ENCODE results near the gene NMT1. TPM values are rescaled to one million over a fixed set of nuclear protein-coding genes. Genes with fewer than 3 reads are reported as not detected.

NMT1 gene
- total RNA-seq, 1 donor from 2014 or later: 98.8 TPM

GRCh38 chr17:45061606-45062205 lies 589 bp downstream of the NMT1 start:
- peaks cover 4% of the 10 kb centered on the region for H3K36me3 Mint-ChIP-seq
- no peaks in the 10 kb centered on the region for H3K9me3 Mint-ChIP-seq
- peak overlapping the region; percentile 100 for H3K4me3 Mint-ChIP-seq
- peaks cover 9% of the 10 kb centered on the region for H3K4me1 Mint-ChIP-seq (ENCODE audit: unreplicated experiment)
- no peaks in the 10 kb centered on the region for H3K27me3 Mint-ChIP-seq
- no peak for DNase-seq (ENCODE audit: extremely low spot score, unreplicated experiment)
- peak overlapping the region; percentile 98 for H3K27ac Mint-ChIP-seq
- TF ChIP-seq, protein P1, sequence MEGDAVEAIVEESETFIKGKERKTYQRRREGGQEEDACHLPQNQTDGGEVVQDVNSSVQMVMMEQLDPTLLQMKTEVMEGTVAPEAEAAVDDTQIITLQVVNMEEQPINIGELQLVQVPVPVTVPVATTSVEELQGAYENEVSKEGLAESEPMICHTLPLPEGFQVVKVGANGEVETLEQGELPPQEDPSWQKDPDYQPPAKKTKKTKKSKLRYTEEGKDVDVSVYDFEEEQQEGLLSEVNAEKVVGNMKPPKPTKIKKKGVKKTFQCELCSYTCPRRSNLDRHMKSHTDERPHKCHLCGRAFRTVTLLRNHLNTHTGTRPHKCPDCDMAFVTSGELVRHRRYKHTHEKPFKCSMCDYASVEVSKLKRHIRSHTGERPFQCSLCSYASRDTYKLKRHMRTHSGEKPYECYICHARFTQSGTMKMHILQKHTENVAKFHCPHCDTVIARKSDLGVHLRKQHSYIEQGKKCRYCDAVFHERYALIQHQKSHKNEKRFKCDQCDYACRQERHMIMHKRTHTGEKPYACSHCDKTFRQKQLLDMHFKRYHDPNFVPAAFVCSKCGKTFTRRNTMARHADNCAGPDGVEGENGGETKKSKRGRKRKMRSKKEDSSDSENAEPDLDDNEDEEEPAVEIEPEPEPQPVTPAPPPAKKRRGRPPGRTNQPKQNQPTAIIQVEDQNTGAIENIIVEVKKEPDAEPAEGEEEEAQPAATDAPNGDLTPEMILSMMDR (conservative IDR thresholded peaks at IDR 0.05): no peak

- Mint-ChIP-seq H3K4me1 (ENCODE audit: unreplicated experiment) (peaks cover 9% of the 10 kb centered on the region), H3K27ac (no peak overlapping the region), H3K4me3 (peak overlapping the region; percentile 100), H3K36me3 (peaks cover 4% of the 10 kb centered on the region), H3K9me3 (no peaks in the 10 kb centered on the region), H3K27me3 (no peaks in the 10 kb centered on the region)
- no peak for DNase-seq (ENCODE audit: extremely low spot score, unreplicated experiment)
- TF ChIP-seq, protein P1 (conservative IDR thresholded peaks at IDR 0.05): no peak
These were observed 2.1 kb downstream of the NMT1 start for GRCh38 chr17:45063198-45063597.

GRCh38 chr17:45067637-45068036 lies 6.5 kb downstream of the NMT1 start:
- H3K4me3 Mint-ChIP-seq: no peak overlapping the region
- no peaks in the 10 kb centered on the region for H3K27me3 Mint-ChIP-seq
- DNase-seq (ENCODE audit: extremely low spot score, unreplicated experiment): no peak
- peaks cover 4% of the 10 kb centered on the region for H3K4me1 Mint-ChIP-seq (ENCODE audit: unreplicated experiment)
- H3K36me3 Mint-ChIP-seq: peaks cover 11% of the 10 kb centered on the region
- TF ChIP-seq, protein P1 (conservative IDR thresholded peaks at IDR 0.05): no peak
- peak overlapping the region; percentile 34 for H3K27ac Mint-ChIP-seq
- H3K9me3 Mint-ChIP-seq: no peaks in the 10 kb centered on the region

DNA sequence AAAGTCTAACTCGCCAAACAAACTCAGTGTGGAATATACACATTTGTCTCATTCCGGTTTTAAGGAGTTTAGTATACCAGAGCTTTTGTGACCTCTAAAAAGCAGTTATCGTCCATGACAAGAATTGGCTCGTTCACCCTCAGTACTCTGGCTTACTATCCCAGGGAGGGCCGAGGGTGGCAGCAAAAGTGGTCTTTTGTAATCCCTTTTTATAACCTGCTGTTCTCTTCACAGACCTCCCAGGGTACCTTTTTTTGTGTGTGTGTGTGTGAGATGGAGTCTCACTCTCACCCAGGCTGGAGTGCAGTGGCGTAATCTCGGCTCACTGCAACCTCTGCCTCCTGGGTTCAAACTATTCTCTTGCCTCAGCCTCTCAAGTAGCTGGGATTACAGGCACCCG lies 8.9 kb downstream of the NMT1 start:
- no peaks in the 10 kb centered on the region for H3K27me3 Mint-ChIP-seq
- H3K36me3 Mint-ChIP-seq: peaks cover 16% of the 10 kb centered on the region
- H3K4me3 Mint-ChIP-seq: no peak overlapping the region
- H3K4me1 Mint-ChIP-seq (ENCODE audit: unreplicated experiment): no peaks in the 10 kb centered on the region
- no peaks in the 10 kb centered on the region for H3K9me3 Mint-ChIP-seq
- H3K27ac Mint-ChIP-seq: no peak overlapping the region
- no peak for DNase-seq (ENCODE audit: extremely low spot score, unreplicated experiment)
- TF ChIP-seq, protein P1 (conservative IDR thresholded peaks at IDR 0.05): no peak

DNA sequence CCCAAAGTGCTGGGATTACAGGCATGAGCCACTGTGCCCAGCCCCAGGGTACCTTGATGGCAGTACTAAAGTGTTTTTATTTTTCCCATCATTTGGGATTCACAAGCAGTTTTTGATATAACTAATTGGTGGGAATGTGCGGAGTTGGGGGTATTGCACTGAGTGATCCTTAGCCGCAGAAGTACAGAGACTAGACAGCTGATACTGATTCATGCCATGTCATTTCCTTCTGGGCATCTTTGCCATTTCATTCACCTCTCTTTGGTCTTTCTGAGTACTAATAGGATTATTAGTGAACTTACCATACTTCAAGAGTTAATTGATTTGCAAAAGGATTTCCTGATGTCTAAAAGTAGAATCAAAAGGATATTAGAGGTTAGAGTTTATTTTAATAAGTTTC lies 9.7 kb downstream of the NMT1 start:
- no peaks in the 10 kb centered on the region for H3K9me3 Mint-ChIP-seq
- no peak overlapping the region for H3K4me3 Mint-ChIP-seq
- TF ChIP-seq, protein P1 (conservative IDR thresholded peaks at IDR 0.05): no peak
- no peak overlapping the region for H3K27ac Mint-ChIP-seq
- H3K27me3 Mint-ChIP-seq: no peaks in the 10 kb centered on the region
- H3K4me1 Mint-ChIP-seq (ENCODE audit: unreplicated experiment): no peaks in the 10 kb centered on the region
- no peak for DNase-seq (ENCODE audit: extremely low spot score, unreplicated experiment)
- peaks cover 16% of the 10 kb centered on the region for H3K36me3 Mint-ChIP-seq

Data from type B pancreatic cell (in vitro differentiated cells).